ENCODE results near the gene ZBED6. TPM values are rescaled to one million over a fixed set of nuclear protein-coding genes. Genes with fewer than 3 reads are reported as not detected.

ZBED6 gene
- total and polyA plus RNA-seq, 9 of the 15 experiments (the other 6 are each of a cell fraction or from before 2014, with no cell fraction given): 0.21 to 16.6 (median 5.0) TPM

DNA sequence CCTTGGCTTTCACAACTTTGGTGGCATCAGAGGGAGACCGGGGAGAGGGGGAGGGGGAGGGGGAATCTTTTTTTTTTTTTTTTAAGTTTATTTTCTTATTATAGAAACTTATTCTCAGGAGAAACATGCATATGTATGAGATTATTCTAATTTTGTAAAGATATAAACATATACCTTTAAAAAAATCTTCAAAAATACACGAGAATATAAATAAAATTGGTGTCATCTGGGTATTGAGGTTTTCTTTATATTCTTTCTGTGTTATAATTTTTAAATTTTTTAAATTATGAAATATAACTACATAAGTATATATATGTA lies 47.1 kb downstream of the ZBED6 start:
- no peaks in the 10 kb centered on the region for H3K9me3 ChIP-seq (replicated peaks; ENCODE audit: control insufficient read depth, insufficient read depth, low read depth, low read length)
- POLR2A ChIA-PET: no interaction called here
- CTCF ChIA-PET (ENCODE audit: low intra/inter-chr PET ratio): no interaction called here

More for the DNA sequence above, 47.1 kb downstream of the ZBED6 start:
- H3K36me3 ChIP-seq (ENCODE audit: control insufficient read depth, insufficient read depth, low read length): peaks cover 75% of the 10 kb centered on the region
- H3K79me2 ChIP-seq (ENCODE audit: control insufficient read depth, insufficient read depth, low read length): no peaks in the 10 kb centered on the region
- ATAC-seq (no peak), FAIRE-seq (no peak), DNase-seq (ENCODE audit: extremely low read depth in 1 of 4, low spot score in 3 of 4) (no peak)
- no peaks in the 10 kb centered on the region for H3K27me3 ChIP-seq (ENCODE audit: control insufficient read depth in 2 of 2, insufficient read depth in 2 of 2, low read length in 2 of 2)
- no peak overlapping the region for H2AFZ ChIP-seq (ENCODE audit: low read depth, low read length)
- no peak overlapping the region for H3K4me2 ChIP-seq (ENCODE audit: insufficient read depth, low read length)
- H3K27ac ChIP-seq (ENCODE audit: extremely low read depth, low read depth, low read length): no peak overlapping the region
- TF ChIP-seq NELFE (IDR thresholded peaks at IDR 0.05; ENCODE audit: insufficient read depth, insufficient read length) (no peak), ARID3A (IDR thresholded peaks at IDR 0.05; ENCODE audit: borderline replicate concordance, low read depth, low read length) (no peak), HNRNPK (IDR thresholded peaks at IDR 0.05; ENCODE audit: low read depth, low read length, poor library complexity, severe bottlenecking) (peak; percentile 93), PCBP1 (IDR thresholded peaks at IDR 0.05; ENCODE audit: low read depth, low read length, poor library complexity, severe bottlenecking) (peak; percentile 56), POLR3A (IDR thresholded peaks at IDR 0.05; ENCODE audit: borderline replicate concordance, extremely low read depth, insufficient read depth, insufficient read length) (no peak)
- in situ Hi-C loops (cut with MboI) (no loop called here), intact Hi-C loops (cut with micrococcal nuclease) (no loop called here)
- no TSS peak for BruUV-seq (replicated peaks)
- H3K9ac ChIP-seq (ENCODE audit: insufficient read depth in 1 of 2, low read depth in 2 of 2, low read length in 2 of 2): no peak overlapping the region
- no peak overlapping the region for H3K4me3 ChIP-seq
- WGBS (ENCODE audit: insufficient coverage, low coverage, missing lambda C conversion rate): 100% methylated on average over 1 of the region's 2 CpGs
- no peaks in the 10 kb centered on the region for H4K20me1 ChIP-seq (replicated peaks; ENCODE audit: control insufficient read depth, insufficient read depth, low read length)
- no peaks in the 10 kb centered on the region for H3K9me1 ChIP-seq (ENCODE audit: control insufficient read depth, insufficient read depth, low read length)
- no peaks in the 10 kb centered on the region for H3K4me1 ChIP-seq (replicated peaks in 1 of 2; ENCODE audit: control insufficient read depth in 2 of 2, insufficient read depth in 2 of 2, low read length in 2 of 2)

Measured in K562 (cell line).